HepG2 (cell line): Measurements from ENCODE around the gene PCIF1. TPM values are rescaled to one million over a fixed set of nuclear protein-coding genes. Genes with fewer than 3 reads are reported as not detected.
A peak's percentile ranks its signal among the peaks of the same experiment; 100 is the strongest.

Source experiments
- AHR ChIP-seq: IDR thresholded peaks from 2 replicates; pipeline ENCODE4 v1.6.1; 2018; ENCODE audit warnings: missing genetic modification reagents, missing compliant biosample characterization
- ARID2 ChIP-seq: sonication (generic); formaldehyde crosslinking; IDR thresholded peaks from 2 replicates; pipeline ENCODE4 v1.8.1; 2022; ENCODE audit warnings: mild to moderate bottlenecking, missing genetic modification reagents, borderline replicate concordance
- BORCS8-MEF2B ChIP-seq: sonication (generic); formaldehyde crosslinking; IDR thresholded peaks from 2 replicates; pipeline ENCODE4 v1.8.0; 2022; ENCODE audit warnings: mild to moderate bottlenecking, missing genetic modification reagents
- BRCA1 ChIP-seq: sonication (generic); formaldehyde crosslinking; IDR thresholded peaks from 2 replicates; pipeline ENCODE4 v1.4.0; 2020; ENCODE audit warnings: missing genetic modification reagents
- HES4 ChIP-seq: sonication (generic); formaldehyde crosslinking; IDR thresholded peaks from 2 replicates; pipeline ENCODE4 v1.9.0; 2021; ENCODE audit warnings: mild to moderate bottlenecking, missing genetic modification reagents, borderline replicate concordance
- HNF4G ChIP-seq, 2 experiments: sonication (generic) in 1 of 2; formaldehyde crosslinking in 1 of 2; IDR thresholded peaks; 2 replicates each; pipeline versions ENCODE4 v1.4.0 to v1.6.1; 2011 to 2020; ENCODE audit warnings: borderline replicate concordance in 2 of 2, low read depth in 2 of 2, mild to moderate bottlenecking in 2 of 2, low read length in 1 of 2, missing genetic modification reagents in 1 of 2, moderate library complexity in 1 of 2
- JARID2 ChIP-seq: sonication (generic); formaldehyde crosslinking; IDR thresholded peaks from 2 replicates; pipeline ENCODE4 v1.8.1; 2023; ENCODE audit warnings: missing genetic modification reagents, inconsistent platforms; ENCODE audit not compliant: insufficient replicate concordance
- MAFG ChIP-seq: sonication (generic); formaldehyde crosslinking; IDR thresholded peaks from 2 replicates; pipeline ENCODE4 v1.5.1; 2020; ENCODE audit warnings: mild to moderate bottlenecking, missing genetic modification reagents
- MBD4 ChIP-seq: IDR thresholded peaks from 2 replicates; pipeline ENCODE4 v1.6.1; 2012; ENCODE audit warnings: low read length, inconsistent platforms, borderline replicate concordance
- MLLT10 ChIP-seq: sonication (generic); formaldehyde crosslinking; IDR thresholded peaks from 2 replicates; pipeline ENCODE4 v1.4.0; 2020; ENCODE audit warnings: missing genetic modification reagents
- MTA1 ChIP-seq: sonication (generic); formaldehyde crosslinking; IDR thresholded peaks from 2 replicates; pipeline ENCODE4 v1.4.0; 2020; ENCODE audit warnings: missing genetic modification reagents, mild to moderate bottlenecking, borderline replicate concordance
- NBN ChIP-seq: fragments of 450-650 bp; conservative IDR thresholded peaks from 2 replicates; pipeline ENCODE4 v1.6.1; 2017
- PHF20 ChIP-seq: sonication (generic); formaldehyde crosslinking; IDR thresholded peaks from 2 replicates; pipeline ENCODE4 v1.5.0; 2020; ENCODE audit warnings: mild to moderate bottlenecking, missing genetic modification reagents
- SMARCE1 ChIP-seq: fragments of 450-650 bp; IDR thresholded peaks from 2 replicates; pipeline ENCODE4 v1.6.1; 2017; ENCODE audit warnings: borderline replicate concordance
- SOX5 ChIP-seq: IDR thresholded peaks from 2 replicates; pipeline ENCODE4 v1.6.1; 2016; ENCODE audit warnings: borderline replicate concordance
- U2AF1 ChIP-seq: fragments of 200-400 bp; formaldehyde crosslinking; optimal IDR thresholded peaks from 2 replicates; pipeline ENCODE3; 2017; ENCODE audit warnings: mild to moderate bottlenecking, low read depth, low read length
- ZFP41 ChIP-seq: sonication (generic); formaldehyde crosslinking; IDR thresholded peaks from 2 replicates; pipeline ENCODE4 v1.4.0; 2020; ENCODE audit warnings: mild to moderate bottlenecking, missing genetic modification reagents, borderline replicate concordance
- ZNF160 ChIP-seq: sonication (generic); formaldehyde crosslinking; IDR thresholded peaks from 2 replicates; pipeline ENCODE4 v1.8.0; 2022; ENCODE audit warnings: mild to moderate bottlenecking, inconsistent platforms, missing genetic modification reagents
- ZNF431 ChIP-seq: sonication (generic); formaldehyde crosslinking; IDR thresholded peaks from 2 replicates; pipeline ENCODE4 v1.9.0; 2022; ENCODE audit warnings: missing genetic modification reagents, low read depth, mild to moderate bottlenecking, borderline replicate concordance
- ZNF577 ChIP-seq: sonication (generic); formaldehyde crosslinking; IDR thresholded peaks from 2 replicates; pipeline ENCODE4 v1.4.0; 2020; ENCODE audit warnings: mild to moderate bottlenecking, low read depth, missing genetic modification reagents, borderline replicate concordance
- ZNF7 ChIP-seq: IDR thresholded peaks from 2 replicates; pipeline ENCODE4 v1.6.1; 2016; ENCODE audit warnings: missing biosample characterization, missing genetic modification reagents
- ZNF772 ChIP-seq: sonication (generic); formaldehyde crosslinking; IDR thresholded peaks from 2 replicates; pipeline ENCODE4 v1.5.0; 2020; ENCODE audit warnings: mild to moderate bottlenecking, missing genetic modification reagents
- polyA plus RNA-seq, 8 experiments: library from polyadenylated mRNA; depleted of rRNA in 3 of 8; stranded (reverse) in 7 of 8; unstranded in 1 of 8; fragments of >200 nt; fragmentation: Illumina TruSeq in 4 of 8; extraction: Trizol in 4 of 8; gene quantifications; 2 replicates each; pipeline versions ENCODE4 v1.2.1 to v1.2.3, GENCODE V29; 2011 to 2016; ENCODE audit warnings: low read depth in 4 of 8, missing spikeins in 1 of 8, mixed read lengths in 1 of 8; ENCODE audit not compliant: insufficient read depth in 1 of 8
- total RNA-seq, 5 experiments: library from RNA; depleted of rRNA; stranded (reverse); fragments of >200 nt; fragmentation: Illumina TruSeq; extraction: Trizol; gene quantifications; 2 replicates each; pipeline ENCODE4 v1.2.3, GENCODE V29; 2016; ENCODE audit warnings: low read depth in 1 of 5
- TF ChIP-seq, protein P1 (sequence below): sonication (generic); formaldehyde crosslinking; IDR thresholded peaks from 2 replicates; pipeline ENCODE4 v1.5.0; 2020; ENCODE audit warnings: missing genetic modification reagents, mild to moderate bottlenecking, borderline replicate concordance
- TF ChIP-seq, protein P2 (sequence below): sonication (generic); formaldehyde crosslinking; IDR thresholded peaks from 2 replicates; pipeline ENCODE4 v1.5.0; 2020; ENCODE audit warnings: mild to moderate bottlenecking, missing genetic modification reagents
- TF ChIP-seq, protein P3 (sequence below): sonication (generic); formaldehyde crosslinking; IDR thresholded peaks from 2 replicates; pipeline ENCODE4 v1.8.1; 2023; ENCODE audit warnings: mild to moderate bottlenecking, missing genetic modification reagents
- TF ChIP-seq, protein P4 (sequence below), 2 experiments: sonication (generic) in 1 of 2; formaldehyde crosslinking in 1 of 2; IDR thresholded peaks; 2 replicates each; pipeline versions ENCODE4 v1.5.1 to v1.6.1; 2011 to 2020; ENCODE audit warnings: borderline replicate concordance in 1 of 2, low read depth in 1 of 2, low read length in 1 of 2, mild to moderate bottlenecking in 1 of 2, missing genetic modification reagents in 1 of 2, moderate library complexity in 1 of 2

The PCIF1 gene
- total and polyA plus RNA-seq, 2 of the 13 experiments (the other 11 are each of a cell fraction or from before 2014, with no cell fraction given) = 20.9 to 24.4 TPM

DNA sequence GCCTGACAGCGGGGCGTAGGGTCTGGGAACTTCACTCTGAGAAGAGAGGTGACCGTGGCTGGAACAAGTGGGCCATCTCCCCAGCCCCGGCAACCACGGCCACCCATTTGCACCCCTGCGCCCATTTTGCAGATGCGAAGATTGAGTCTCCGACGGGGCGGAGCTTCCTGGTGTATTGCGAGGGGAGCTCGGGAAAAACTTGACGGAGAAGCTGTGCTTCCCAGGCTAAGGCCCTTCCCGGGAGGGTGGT lies 36.9 kb downstream of the PCIF1 start (continued):
- TF ChIP-seq, protein P1, sequence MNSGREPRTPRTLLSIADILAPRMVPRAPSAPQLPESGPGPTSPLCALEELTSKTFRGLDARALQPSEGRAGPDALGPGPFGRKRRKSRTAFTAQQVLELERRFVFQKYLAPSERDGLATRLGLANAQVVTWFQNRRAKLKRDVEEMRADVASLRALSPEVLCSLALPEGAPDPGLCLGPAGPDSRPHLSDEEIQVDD = 0 out of 2 replicates have a peak, but pooled peaks have one; percentile 74
- no peak for TF ChIP-seq JARID2 (CRISPR knock-in tag)
- TF ChIP-seq, protein P2, sequence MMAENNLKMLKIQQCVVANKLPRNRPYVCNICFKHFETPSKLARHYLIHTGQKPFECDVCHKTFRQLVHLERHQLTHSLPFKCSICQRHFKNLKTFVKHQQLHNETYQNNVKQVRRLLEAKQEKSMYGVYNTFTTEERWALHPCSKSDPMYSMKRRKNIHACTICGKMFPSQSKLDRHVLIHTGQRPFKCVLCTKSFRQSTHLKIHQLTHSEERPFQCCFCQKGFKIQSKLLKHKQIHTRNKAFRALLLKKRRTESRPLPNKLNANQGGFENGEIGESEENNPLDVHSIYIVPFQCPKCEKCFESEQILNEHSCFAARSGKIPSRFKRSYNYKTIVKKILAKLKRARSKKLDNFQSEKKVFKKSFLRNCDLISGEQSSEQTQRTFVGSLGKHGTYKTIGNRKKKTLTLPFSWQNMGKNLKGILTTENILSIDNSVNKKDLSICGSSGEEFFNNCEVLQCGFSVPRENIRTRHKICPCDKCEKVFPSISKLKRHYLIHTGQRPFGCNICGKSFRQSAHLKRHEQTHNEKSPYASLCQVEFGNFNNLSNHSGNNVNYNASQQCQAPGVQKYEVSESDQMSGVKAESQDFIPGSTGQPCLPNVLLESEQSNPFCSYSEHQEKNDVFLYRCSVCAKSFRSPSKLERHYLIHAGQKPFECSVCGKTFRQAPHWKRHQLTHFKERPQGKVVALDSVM = 0 out of 2 replicates have a peak, but pooled peaks have one; percentile 84
- peak; percentile 12; the same call in 1 of the 2 replicates for TF ChIP-seq HES4 (CRISPR knock-in tag)
- no peak for TF ChIP-seq NBN
- TF ChIP-seq ARID2 (CRISPR knock-in tag) = no peak
- no peak for TF ChIP-seq PHF20 (CRISPR knock-in tag)
- peak; percentile 65; the same call in 1 of the 2 replicates for TF ChIP-seq ZNF772 (CRISPR knock-in tag)
- TF ChIP-seq MLLT10 (CRISPR knock-in tag) = no peak
- no peak for TF ChIP-seq MTA1 (CRISPR knock-in tag)
- no peak for TF ChIP-seq ZNF7 (CRISPR knock-in tag)
- TF ChIP-seq SOX5 = no peak
- TF ChIP-seq SMARCE1 = no peak
- TF ChIP-seq BORCS8-MEF2B (CRISPR knock-in tag) = no peak
- TF ChIP-seq ZNF160 (CRISPR knock-in tag) = peak; percentile 82; the same call in 1 of the 2 replicates
- no peak for TF ChIP-seq HNF4G (IDR thresholded peaks at IDR 0.05; ENCODE audit: borderline replicate concordance, low read depth, low read length)
- peak; percentile 68; the same call in 1 of the 2 replicates for TF ChIP-seq HNF4G (CRISPR knock-in tag; IDR thresholded peaks at IDR 0.05; ENCODE audit: borderline replicate concordance, low read depth)
- no peak for TF ChIP-seq ZNF577
- no peak for TF ChIP-seq MBD4
- TF ChIP-seq U2AF1 = no peak
- no peak; the same call in 1 of the 2 replicates for TF ChIP-seq ZNF431 (CRISPR knock-in tag)
- TF ChIP-seq MAFG (CRISPR knock-in tag) = no peak
- no peak for TF ChIP-seq ZFP41 (CRISPR knock-in tag)
- TF ChIP-seq BRCA1 (CRISPR knock-in tag) = no peak
- TF ChIP-seq, protein P3, sequence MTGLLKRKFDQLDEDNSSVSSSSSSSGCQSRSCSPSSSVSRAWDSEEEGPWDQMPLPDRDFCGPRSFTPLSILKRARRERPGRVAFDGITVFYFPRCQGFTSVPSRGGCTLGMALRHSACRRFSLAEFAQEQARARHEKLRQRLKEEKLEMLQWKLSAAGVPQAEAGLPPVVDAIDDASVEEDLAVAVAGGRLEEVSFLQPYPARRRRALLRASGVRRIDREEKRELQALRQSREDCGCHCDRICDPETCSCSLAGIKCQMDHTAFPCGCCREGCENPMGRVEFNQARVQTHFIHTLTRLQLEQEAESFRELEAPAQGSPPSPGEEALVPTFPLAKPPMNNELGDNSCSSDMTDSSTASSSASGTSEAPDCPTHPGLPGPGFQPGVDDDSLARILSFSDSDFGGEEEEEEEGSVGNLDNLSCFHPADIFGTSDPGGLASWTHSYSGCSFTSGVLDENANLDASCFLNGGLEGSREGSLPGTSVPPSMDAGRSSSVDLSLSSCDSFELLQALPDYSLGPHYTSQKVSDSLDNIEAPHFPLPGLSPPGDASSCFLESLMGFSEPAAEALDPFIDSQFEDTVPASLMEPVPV (CRISPR knock-in tag) = no peak; the same call in 1 of the 2 replicates
- TF ChIP-seq, protein P4, sequence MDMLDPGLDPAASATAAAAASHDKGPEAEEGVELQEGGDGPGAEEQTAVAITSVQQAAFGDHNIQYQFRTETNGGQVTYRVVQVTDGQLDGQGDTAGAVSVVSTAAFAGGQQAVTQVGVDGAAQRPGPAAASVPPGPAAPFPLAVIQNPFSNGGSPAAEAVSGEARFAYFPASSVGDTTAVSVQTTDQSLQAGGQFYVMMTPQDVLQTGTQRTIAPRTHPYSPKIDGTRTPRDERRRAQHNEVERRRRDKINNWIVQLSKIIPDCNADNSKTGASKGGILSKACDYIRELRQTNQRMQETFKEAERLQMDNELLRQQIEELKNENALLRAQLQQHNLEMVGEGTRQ (IDR thresholded peaks at IDR 0.05; ENCODE audit: low read depth, low read length) = no peak
- TF ChIP-seq, protein P4 (CRISPR knock-in tag; IDR thresholded peaks at IDR 0.05; ENCODE audit: borderline replicate concordance) = no peak
- no peak for TF ChIP-seq AHR (CRISPR knock-in tag)
